ENCODE data around the gene CAV1. TPM values are rescaled to one million over a fixed set of nuclear protein-coding genes. Genes with fewer than 3 reads are reported as not detected.

The CAV1 gene
- total RNA-seq, 2 experiments from 2014 or later = 0.13 to 0.38 TPM

GRCh38 chr7:116511552-116512519, 13.0 kb upstream of the CAV1 start:
- DNase-seq = peak; percentile 42
- Mint-ChIP-seq H3K36me3 (ENCODE audit: low read depth) (no peaks in the 10 kb centered on the region), H3K4me1 (peaks cover 18% of the 10 kb centered on the region), H3K27ac (peak overlapping the region; percentile 70), H3K9me3 (no peaks in the 10 kb centered on the region), H3K4me3 (peak overlapping the region; percentile 75), H3K27me3 (peaks cover 34% of the 10 kb centered on the region)
- POLR2A ChIA-PET = interaction anchor here (0.7 to 2.0 kb wide), 2 partner anchors 10 to 14 kb away, joined by 3 to 7 read pairs; no protein-coding TSS in a partner anchor
- CTCF ChIA-PET = interaction anchor here (1.3 to 2.8 kb wide), 2 partner anchors 14 to 80 kb away, joined by 3 to 14 read pairs; no protein-coding TSS in a partner anchor

- Mint-ChIP-seq H3K4me1 (peaks cover 18% of the 10 kb centered on the region), H3K4me3 (peak overlapping the region; percentile 75), H3K27me3 (peaks cover 30% of the 10 kb centered on the region), H3K36me3 (ENCODE audit: low read depth) (no peaks in the 10 kb centered on the region), H3K9me3 (no peaks in the 10 kb centered on the region), H3K27ac (no peak overlapping the region)
- ChIA-PET POLR2A (interaction anchor here (2.0 kb wide), 1 partner anchor 11 kb away, joined by 7 read pairs; no protein-coding TSS in a partner anchor), CTCF (interaction anchor here (2.8 kb wide), 1 partner anchor 14 kb away, joined by 14 read pairs; no protein-coding TSS in a partner anchor)
- DNase-seq = no peak
Observed at GRCh38 chr7:116512520-116513188, 12.2 kb upstream of the CAV1 start.

GRCh38 chr7:116515584-116515983, 9.3 kb upstream of the CAV1 start:
- no peak overlapping the region for H3K27ac Mint-ChIP-seq
- H3K4me3 Mint-ChIP-seq = no peak overlapping the region
- H3K4me1 Mint-ChIP-seq = peaks cover 18% of the 10 kb centered on the region
- no peaks in the 10 kb centered on the region for H3K36me3 Mint-ChIP-seq (ENCODE audit: low read depth)
- ChIA-PET POLR2A (no interaction called here), CTCF (interaction anchor here (1.7 kb wide), 1 partner anchor 11 kb away, joined by 6 read pairs; no protein-coding TSS in a partner anchor)
- no peak for DNase-seq
- H3K9me3 Mint-ChIP-seq = no peaks in the 10 kb centered on the region
- peaks cover 34% of the 10 kb centered on the region for H3K27me3 Mint-ChIP-seq

- Mint-ChIP-seq H3K36me3 (ENCODE audit: low read depth) (no peaks in the 10 kb centered on the region), H3K27me3 (peaks cover 39% of the 10 kb centered on the region), H3K27ac (no peak overlapping the region), H3K9me3 (no peaks in the 10 kb centered on the region), H3K4me1 (peaks cover 17% of the 10 kb centered on the region), H3K4me3 (no peak overlapping the region)
- ChIA-PET POLR2A (no interaction called here), CTCF (no interaction called here)
- DNase-seq = no peak
Observed at GRCh38 chr7:116516324-116516723, 8.5 kb upstream of the CAV1 start.

GRCh38 chr7:116517626-116518025, 7.2 kb upstream of the CAV1 start:
- ChIA-PET CTCF (interaction anchor here (0.8 kb wide), 1 partner anchor 9 kb away, joined by 3 read pairs; no protein-coding TSS in a partner anchor), POLR2A (no interaction called here)
- Mint-ChIP-seq H3K36me3 (ENCODE audit: low read depth) (no peaks in the 10 kb centered on the region), H3K9me3 (no peaks in the 10 kb centered on the region), H3K27me3 (peaks cover 47% of the 10 kb centered on the region), H3K4me1 (peaks cover 4% of the 10 kb centered on the region), H3K4me3 (no peak overlapping the region), H3K27ac (no peak overlapping the region)
- DNase-seq = no peak

DNA sequence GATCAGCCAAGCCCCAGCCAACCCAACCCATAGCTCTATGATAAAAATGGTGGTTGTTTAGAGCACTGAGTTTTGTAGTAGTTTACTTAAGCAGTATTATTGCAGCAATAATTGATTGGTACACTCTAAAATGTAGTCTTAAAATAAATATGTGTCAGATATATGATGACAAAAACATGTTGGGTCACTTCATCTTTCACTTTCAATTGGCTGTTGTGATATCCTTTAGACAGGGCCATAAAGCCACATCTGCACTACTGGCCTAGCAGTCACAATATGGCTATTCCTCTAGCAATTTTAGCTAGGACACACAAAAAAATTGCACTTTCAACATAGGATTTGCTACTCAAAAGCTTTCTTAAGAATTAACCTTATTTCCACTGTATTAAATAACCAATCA, 5.9 kb upstream of the CAV1 start:
- Mint-ChIP-seq H3K27ac (no peak overlapping the region), H3K4me1 (no peaks in the 10 kb centered on the region), H3K27me3 (peaks cover 53% of the 10 kb centered on the region), H3K9me3 (no peaks in the 10 kb centered on the region), H3K36me3 (ENCODE audit: low read depth) (no peaks in the 10 kb centered on the region), H3K4me3 (no peak overlapping the region)
- POLR2A ChIA-PET = no interaction called here
- no peak for DNase-seq
- CTCF ChIA-PET = no interaction called here

GRCh38 chr7:116521046-116521664, 3.7 kb upstream of the CAV1 start:
- no peak for DNase-seq
- Mint-ChIP-seq H3K4me1 (peaks cover 18% of the 10 kb centered on the region), H3K27ac (no peak overlapping the region), H3K4me3 (no peak overlapping the region), H3K36me3 (ENCODE audit: low read depth) (no peaks in the 10 kb centered on the region), H3K27me3 (peaks cover 57% of the 10 kb centered on the region), H3K9me3 (no peaks in the 10 kb centered on the region)
- ChIA-PET CTCF (interaction anchor here (0.8 to 0.9 kb wide), 2 partner anchors 67 to 341 kb away, joined by 3 read pairs; no protein-coding TSS in a partner anchor), POLR2A (no interaction called here)

DNA sequence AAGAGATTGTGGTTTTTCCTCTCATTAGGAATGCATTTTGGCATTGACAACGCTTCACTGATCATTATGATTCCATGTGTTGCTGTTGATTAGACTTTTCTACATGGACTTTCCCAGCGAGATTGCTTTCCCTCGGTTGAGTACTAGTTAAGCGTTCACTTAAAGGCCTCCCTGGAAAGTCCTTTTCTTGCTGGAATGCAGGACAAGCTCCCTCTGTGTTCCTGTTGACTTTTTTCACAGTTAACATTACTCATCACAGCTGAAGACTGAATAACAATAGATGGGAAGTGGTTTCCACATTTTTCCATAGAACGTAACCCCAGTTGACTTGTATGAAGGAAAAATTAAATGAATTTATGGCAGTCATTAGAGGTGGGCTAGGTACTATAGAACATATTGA, 2.6 kb upstream of the CAV1 start:
- CTCF ChIA-PET = interaction anchor here (0.9 kb wide), 1 partner anchor 66 kb away, joined by 3 read pairs; no protein-coding TSS in a partner anchor
- Mint-ChIP-seq H3K36me3 (ENCODE audit: low read depth) (no peaks in the 10 kb centered on the region), H3K9me3 (no peaks in the 10 kb centered on the region), H3K4me3 (no peak overlapping the region), H3K4me1 (peaks cover 25% of the 10 kb centered on the region), H3K27ac (no peak overlapping the region), H3K27me3 (peaks cover 68% of the 10 kb centered on the region)
- DNase-seq = no peak
- POLR2A ChIA-PET = no interaction called here

GRCh38 chr7:116524221-116524608, 621 bp upstream of the CAV1 start:
- ChIA-PET CTCF (no interaction called here), POLR2A (interaction anchor here (0.9 kb wide), 1 partner anchor 27 kb away, joined by 3 read pairs; no protein-coding TSS in a partner anchor)
- no peaks in the 10 kb centered on the region for H3K36me3 Mint-ChIP-seq (ENCODE audit: low read depth)
- H3K9me3 Mint-ChIP-seq = no peaks in the 10 kb centered on the region
- DNase-seq = no peak
- H3K27ac Mint-ChIP-seq = no peak overlapping the region
- peaks cover 79% of the 10 kb centered on the region for H3K27me3 Mint-ChIP-seq
- H3K4me3 Mint-ChIP-seq = no peak overlapping the region
- peaks cover 25% of the 10 kb centered on the region for H3K4me1 Mint-ChIP-seq

- CTCF ChIA-PET = interaction anchor here (0.7 to 3.0 kb wide), 24 partner anchors 13 to 1600 kb away, joined by 3 to 18 read pairs (median 4); no protein-coding TSS in a partner anchor
- POLR2A ChIA-PET = interaction anchor here (0.6 to 1.2 kb wide), 2 partner anchors 14 to 315 kb away, joined by 3 read pairs; partner anchors contain the start of gene TES
- H3K27me3 Mint-ChIP-seq = peaks cover 74% of the 10 kb centered on the region
- peaks cover 25% of the 10 kb centered on the region for H3K4me1 Mint-ChIP-seq
- no peaks in the 10 kb centered on the region for H3K36me3 Mint-ChIP-seq (ENCODE audit: low read depth)
- peak; percentile 26 for DNase-seq
- H3K9me3 Mint-ChIP-seq = no peaks in the 10 kb centered on the region
- peak overlapping the region; percentile 75 for H3K4me3 Mint-ChIP-seq
- H3K27ac Mint-ChIP-seq = no peak overlapping the region
Observed at GRCh38 chr7:116525298-116525912, 569 bp downstream of the CAV1 start.

- ChIA-PET POLR2A (interaction anchor here (0.6 to 1.2 kb wide), 3 partner anchors 15 to 316 kb away, joined by 3 to 4 read pairs (median 3); partner anchors contain the start of gene TES), CTCF (interaction anchor here (0.5 to 3.0 kb wide), 44 partner anchors 8 to 1601 kb away, joined by 3 to 18 read pairs (median 4); partner anchors contain the start of gene TES)
- Mint-ChIP-seq H3K4me3 (peak overlapping the region; percentile 75), H3K36me3 (ENCODE audit: low read depth) (no peaks in the 10 kb centered on the region), H3K27me3 (peaks cover 75% of the 10 kb centered on the region), H3K27ac (no peak overlapping the region), H3K9me3 (no peaks in the 10 kb centered on the region), H3K4me1 (peaks cover 25% of the 10 kb centered on the region)
- peak; percentile 70 for DNase-seq
Observed at GRCh38 chr7:116525913-116526861, 1.4 kb downstream of the CAV1 start.

All from activated CD4-positive, alpha-beta memory T cell treated with anti-CD3 and anti-CD28 coated beads, Interleukin-2, amount 10 ng/mL, durations not matched to agents 7 days and 5 days (primary cell).